ENCODE measurements around the gene UTS2.

Gene UTS2

GRCh38 chr1:7862211-7863060 is 9.6 kb upstream of the UTS2 start:
- FAIRE-seq = no peak

DNA sequence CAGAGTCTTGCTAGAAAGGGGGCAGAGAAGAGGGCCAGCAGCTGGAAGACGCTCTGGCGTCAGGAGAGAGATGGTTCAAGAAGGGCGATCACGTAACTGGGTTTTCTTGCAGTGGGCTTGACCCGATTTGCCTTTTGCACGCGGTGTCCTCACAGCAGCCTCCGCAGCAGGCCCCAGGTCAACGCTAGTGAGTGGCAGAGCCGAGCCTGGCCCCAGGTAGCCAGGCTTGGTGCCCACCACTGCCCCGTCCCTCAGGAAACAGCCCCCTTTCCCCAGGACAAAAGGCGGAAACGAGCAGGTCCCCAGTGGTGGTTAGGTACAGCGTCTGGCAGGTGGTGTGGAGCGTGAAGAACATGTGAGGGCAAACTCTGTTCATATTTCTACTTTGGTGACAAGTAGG is 8.6 kb upstream of the UTS2 start:
- FAIRE-seq = no peak

DNA sequence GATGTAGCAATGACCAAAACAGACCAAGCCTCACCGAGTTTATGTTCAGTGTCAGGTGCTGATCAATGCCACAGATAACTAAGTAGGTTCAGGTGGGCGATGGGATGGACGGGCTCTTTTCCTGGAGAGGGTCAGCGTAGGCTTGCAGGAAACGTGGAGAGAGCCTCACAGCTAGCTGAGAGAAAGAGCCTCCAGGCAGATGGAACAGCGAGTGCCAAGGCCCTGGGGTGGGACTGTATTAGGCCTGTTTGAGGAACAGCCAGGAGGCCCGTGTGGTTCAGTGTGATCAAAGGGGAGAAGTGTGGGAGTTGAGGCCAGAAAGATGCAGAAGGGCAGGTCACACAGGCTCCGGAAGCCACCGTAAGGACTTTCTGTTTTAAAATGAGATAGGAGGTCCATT is 7.3 kb upstream of the UTS2 start:
- no peak for FAIRE-seq

- no peak for FAIRE-seq
These were observed 6.5 kb upstream of the UTS2 start for GRCh38 chr1:7859406-7859805.

DNA sequence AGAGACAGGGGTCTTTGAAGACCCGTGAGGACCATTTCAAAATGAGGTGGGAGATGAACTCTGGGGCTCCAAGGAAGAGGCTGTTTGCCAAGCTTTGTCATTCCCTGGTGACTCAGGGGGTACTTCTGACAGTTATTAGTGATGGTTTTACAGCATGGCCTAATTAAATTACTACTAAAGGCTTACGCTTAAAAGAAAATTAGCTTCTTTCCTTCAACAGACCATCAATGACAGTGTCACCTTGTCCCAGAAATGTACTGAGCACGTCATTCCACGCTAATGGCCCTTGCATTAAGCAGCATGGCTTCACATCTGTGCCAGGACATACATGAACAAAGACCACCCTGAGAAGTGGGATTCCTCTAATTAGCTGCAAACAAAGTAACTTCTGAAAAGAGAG is 5.1 kb upstream of the UTS2 start:
- FAIRE-seq = no peak

DNA sequence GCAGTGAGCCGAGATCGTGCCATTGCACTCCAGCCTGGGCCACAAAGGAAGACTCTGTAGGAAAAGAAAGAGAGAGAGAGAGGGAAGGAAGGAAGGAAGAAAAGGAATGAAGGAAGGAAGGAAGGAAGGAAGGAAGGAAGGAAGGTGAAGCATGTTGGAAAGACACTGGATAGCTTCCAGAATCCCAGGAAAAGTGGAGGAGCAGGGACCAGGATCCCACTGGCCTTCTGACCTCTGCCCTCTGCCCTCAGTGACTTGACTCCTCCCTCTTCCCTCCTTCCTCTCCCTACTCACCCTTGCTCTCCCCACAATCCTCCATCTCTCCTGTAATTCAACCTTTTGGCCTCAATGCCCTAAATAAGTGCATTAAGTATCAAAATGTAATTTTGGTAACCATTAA is 4.1 kb upstream of the UTS2 start:
- FAIRE-seq = no peak

- no peak for FAIRE-seq
These were observed 3.5 kb upstream of the UTS2 start for GRCh38 chr1:7856345-7856744.

- no peak for FAIRE-seq
These were observed 790 bp upstream of the UTS2 start for GRCh38 chr1:7853684-7854026.

DNA sequence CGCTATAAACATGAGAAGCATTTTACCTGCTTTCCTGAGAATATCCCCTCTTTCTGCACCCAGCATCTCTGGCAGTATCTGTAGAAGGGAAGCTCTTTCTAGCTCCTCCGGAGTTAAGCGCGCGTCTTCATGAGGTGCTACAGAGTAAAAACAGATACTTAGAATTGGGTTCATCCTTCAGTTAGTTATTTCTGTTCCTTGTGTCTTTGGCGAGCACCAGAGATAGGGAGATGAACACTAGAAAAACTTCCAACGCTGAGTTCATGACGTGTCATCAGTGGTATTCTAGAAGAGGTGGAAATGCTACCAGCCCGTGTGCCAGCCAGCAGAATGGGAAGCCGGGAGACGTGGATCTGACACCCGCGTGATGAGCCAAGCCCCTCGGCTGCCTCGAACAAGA is 2.1 kb downstream of the UTS2 start:
- FAIRE-seq = no peak

- peak; percentile 92 for FAIRE-seq
These were observed 5.3 kb downstream of the UTS2 start for GRCh38 chr1:7847599-7847998.

- FAIRE-seq = peak; percentile 4
These were observed 6.2 kb downstream of the UTS2 start for GRCh38 chr1:7846656-7847055.

- no peak for FAIRE-seq
These were observed 7.1 kb downstream of the UTS2 start for GRCh38 chr1:7845761-7846160.

GRCh38 chr1:7842517-7842916 is 10.3 kb downstream of the UTS2 start:
- no peak for FAIRE-seq

DNA sequence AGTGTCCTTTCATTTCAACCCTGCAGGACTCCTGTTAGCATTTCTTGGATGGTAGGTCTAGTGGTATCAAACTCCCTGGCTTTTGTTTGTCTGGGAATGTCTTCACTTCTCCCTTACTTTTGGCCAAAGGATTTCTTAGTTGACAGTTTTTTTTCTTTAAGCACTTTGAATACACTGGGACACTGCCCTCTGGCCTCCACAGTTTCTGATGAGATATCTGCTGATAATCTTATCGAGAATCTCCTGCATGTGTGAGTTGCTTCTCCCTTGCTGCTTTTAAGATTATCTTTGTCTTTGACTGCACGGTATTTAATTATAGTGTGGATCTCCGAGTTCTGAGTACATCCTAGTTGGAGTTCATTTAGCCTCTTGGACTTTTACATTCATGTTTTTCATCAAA is 13.3 kb downstream of the UTS2 start:
- FAIRE-seq = no peak

- FAIRE-seq = no peak
These were observed 14.2 kb downstream of the UTS2 start for GRCh38 chr1:7838714-7839113.

GRCh38 chr1:7833035-7833434 is 19.8 kb downstream of the UTS2 start:
- FAIRE-seq = peak; percentile 48

DNA sequence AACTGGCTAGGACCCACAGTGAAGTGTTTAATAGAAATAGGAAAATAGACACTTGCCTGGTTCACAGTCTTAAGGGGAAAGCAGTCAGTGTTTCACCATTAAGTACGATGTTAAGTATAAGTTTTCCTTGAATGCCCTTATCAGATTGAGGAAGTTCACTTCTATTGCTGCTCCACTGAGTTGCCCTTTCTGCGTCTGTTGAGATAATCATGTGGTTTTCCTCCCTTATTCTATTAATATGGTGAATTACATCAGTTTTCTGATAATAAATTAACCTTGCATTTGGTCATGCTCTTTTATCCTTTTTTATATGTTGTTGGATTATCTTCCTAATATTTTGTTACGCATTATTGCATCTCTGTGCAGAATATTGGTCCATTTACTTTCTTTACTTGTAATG is 21.4 kb downstream of the UTS2 start:
- FAIRE-seq = no peak

GRCh38 chr1:7827126-7827955 is 25.5 kb downstream of the UTS2 start:
- no peak for FAIRE-seq

DNA sequence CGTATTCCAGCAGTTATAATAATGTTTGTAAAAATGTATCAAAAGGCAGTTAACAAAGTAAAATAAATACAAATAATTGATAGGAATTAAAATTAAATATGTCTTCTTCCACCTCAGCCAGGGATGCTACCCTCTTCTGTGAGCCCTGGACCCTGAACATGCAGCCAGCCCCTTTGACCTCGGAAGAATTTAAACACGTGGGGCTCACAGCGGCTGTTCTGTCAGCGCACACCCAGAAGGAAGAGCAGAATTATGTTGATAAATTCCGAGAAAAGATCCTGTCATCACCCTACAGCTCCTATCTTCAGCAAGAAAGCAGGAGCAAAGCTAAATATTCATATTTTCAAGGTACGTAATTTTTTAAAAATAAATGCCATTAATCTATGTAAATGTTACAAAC is 26.5 kb downstream of the UTS2 start:
- FAIRE-seq = no peak

DNA sequence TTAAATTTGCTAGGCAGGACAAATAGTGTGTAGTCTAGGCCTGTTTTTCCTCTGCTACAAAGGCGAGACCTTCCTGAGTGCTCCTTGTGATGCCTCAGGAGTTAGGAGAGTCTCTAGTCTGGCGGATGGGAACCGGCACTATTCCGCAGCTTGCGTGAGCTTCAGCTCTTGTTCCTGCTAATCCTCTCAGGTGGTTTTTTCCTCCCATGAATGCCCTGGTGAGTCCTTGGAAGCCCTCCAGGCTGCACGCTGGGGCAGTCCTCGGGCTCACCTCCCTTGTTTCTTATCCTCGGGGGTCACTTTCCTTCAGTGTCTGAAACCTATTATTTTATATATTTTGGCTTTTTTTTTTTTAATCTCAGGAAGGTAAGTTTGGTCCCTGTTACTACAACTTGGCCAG is 28.2 kb downstream of the UTS2 start:
- FAIRE-seq = no peak

- FAIRE-seq = no peak
These were observed 31.6 kb downstream of the UTS2 start for GRCh38 chr1:7821282-7821681.

GRCh38 chr1:7813677-7814373 is 39.0 kb downstream of the UTS2 start:
- no peak for FAIRE-seq

DNA sequence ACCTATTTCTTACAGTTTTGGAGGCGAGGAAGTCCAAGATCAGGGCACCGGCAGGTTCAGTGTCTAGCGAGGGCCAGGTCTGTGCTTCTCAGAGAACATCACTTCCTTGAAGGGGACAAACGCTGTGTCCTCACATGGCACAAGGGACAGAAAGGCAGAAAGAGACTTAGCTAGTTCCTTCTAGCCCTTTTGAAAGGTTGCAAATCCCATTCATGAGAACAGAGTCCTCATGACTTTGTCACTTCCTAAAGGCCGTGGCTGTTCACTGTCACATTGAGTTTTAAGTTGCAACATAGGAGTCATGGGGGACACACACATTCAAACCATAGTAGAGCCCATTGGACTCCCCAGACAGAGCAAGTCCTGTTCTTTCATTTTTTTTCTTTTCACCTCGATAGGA is 41.4 kb downstream of the UTS2 start:
- no peak for FAIRE-seq

DNA sequence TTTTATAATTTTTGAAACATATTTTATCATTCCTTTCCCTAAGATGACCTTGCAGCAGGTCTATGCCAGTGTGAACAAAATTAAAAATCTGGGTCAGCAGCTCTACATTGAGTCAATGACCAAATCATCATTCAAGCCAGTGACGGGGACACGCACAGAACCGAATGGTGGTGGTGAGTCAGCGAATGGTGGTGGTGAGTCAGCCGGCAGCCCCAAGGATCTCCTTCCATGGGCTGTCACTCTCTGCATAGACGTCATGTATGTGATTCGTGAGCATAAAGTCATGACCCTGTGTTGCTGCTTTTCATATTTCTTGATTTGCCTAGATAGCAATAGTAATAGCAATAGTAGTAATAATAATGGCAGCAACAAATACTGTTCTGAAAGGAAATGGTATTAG is 42.5 kb downstream of the UTS2 start:
- no peak for FAIRE-seq

All from endometrium (tissue), 2 donors.